Stimulated activated CD4-positive, alpha-beta T cell treated with anti-CD3 and anti-CD28 coated beads, Interleukin-15, amount 100 ng/mL, for 48 hours (primary cell): ENCODE data around the gene OVOL3.

Experiments
- DNase-seq, 2 donors: peaks; one replicate each; pipeline ENCODE4 v3.0.0-alpha.2; 2020; ENCODE audit warnings: low read depth in 2 of 2

Gene OVOL3

DNA sequence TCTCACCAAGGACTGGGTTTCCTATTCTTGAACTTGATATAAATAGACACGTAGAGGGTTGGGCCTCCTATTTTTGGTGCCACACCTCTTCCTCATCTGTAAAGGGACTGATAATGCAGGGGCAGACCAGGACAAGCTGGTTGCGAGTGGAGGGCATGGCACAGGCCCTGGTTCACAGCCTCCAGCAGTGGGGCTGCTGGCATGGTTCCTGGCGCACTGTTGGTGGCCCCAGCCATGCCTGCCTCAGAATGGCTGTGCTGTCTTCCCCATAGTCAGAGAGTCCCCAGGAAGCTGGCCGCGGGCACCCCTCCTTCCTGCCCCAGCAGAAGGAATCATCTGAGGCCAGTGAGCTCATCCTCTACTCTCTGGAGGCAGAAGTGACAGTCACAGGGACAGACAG is 10.5 kb upstream of the OVOL3 start:
- DNase-seq = no peak

DNA sequence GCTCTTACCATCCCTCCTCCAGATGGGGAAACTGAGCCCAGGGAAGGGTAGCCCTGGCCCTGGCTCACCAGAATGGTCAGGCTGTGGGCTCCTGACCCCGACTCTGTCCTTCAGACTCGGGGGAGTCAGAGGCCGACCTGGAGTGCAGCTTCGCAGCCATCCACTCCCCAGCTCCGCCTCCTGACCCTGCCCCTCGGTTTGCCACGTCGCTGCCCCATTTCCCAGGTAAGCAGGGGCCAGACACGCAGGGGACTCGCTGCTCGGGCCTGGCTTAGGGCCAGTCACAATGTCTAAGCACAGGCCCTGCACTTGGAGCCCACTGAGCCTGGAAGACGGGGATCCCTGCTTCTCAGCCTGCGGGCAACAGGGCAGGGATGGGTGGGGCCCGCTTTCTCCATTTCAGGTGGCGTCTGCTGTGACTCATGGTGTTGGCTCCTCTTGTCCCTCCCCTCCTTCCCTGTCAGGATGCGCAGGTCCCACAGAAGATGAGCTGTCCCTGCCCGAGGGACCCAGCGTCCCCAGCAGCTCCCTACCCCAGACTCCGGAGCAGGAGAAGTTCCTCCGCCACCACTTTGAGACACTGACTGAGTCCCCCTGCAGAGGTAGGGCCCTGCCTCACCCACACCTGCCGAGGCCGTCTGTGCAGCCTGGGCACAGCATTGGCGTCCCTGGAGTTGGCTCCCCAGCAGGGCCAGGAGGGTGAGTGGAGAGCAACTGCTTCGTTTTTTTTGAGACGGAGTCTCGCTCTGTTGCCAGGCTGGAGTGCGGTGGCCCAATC is 9.2 kb upstream of the OVOL3 start:
- no peak for DNase-seq

DNA sequence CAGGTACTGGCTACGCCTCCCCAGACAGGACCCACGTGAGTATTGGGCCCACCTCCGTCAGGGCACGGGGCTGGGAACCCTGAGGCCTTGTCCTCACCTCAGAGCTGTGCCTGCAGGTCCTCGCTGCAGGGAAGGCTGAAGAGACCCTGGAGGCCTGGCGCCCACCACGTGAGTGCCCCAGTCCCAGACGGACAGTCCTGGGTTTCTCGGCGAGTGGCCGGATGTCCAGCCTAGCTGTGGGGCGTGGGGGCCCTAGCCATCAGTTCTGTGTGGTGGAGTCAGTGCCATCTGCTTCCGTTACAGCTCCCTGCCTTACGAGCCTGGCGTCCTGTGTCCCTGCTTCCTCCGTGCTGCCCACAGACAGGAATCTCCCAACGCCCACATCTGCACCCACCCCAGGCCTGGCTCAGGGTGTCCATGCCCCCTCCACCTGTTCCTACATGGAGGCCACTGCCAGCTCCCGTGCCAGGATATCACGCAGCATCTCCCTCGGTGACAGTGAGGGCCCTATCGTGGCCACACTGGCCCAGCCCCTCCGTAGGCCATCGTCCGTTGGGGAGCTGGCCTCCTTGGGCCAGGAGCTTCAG is 7.8 kb upstream of the OVOL3 start:
- no peak for DNase-seq

DNA sequence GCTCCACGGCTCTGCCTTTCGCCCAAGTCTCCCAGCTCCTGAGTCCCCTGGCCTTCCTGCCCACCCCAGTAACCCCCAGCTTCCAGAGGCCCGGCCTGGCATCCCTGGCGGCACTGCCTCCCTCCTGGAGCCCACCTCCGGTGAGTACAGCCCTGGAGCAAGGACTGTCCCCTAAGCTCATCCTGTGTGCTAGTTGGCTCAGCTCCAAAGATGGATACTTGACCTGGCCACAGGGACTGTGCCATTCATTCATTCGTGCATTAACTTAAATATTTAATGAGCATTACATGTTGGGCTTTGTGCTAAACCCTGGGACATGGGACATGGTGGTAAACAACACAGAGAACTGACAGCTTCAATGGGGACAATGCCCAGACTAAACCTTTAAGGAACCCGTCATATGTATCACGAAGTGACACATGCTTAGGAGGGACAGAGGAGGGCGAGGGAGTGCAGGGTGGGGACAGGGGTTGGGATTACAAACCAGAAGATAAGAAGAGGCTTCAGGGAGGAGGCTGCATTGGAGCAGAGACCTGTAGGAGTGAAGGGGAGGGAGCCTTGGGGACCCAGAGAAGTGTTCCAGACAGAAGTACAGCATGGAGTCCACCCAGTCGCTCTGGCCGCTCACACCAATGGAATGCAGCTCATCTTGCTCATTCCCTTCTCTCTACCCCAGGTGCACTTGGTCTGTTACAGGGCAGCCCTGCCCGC is 6.9 kb upstream of the OVOL3 start:
- no peak for DNase-seq

DNA sequence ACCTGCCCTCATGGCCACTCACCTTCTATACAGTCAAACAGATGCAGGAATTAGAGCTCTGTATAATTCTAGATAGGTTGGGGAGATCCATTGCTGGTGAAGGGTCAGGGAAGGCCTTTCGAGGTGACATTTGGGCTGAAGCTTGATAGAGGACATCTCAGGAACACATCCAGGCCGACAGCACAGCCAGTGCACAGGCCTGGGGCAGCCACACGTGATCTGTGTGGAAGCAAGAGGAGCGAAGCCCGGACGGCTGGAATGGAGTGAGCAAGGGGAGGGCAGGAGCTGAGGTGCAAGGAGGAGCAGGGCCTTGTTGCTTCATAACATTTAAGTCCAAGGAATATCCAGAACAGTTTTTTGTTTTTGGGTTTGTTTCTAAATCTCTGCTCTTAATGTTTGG is 4.5 kb upstream of the OVOL3 start:
- DNase-seq = no peak

DNA sequence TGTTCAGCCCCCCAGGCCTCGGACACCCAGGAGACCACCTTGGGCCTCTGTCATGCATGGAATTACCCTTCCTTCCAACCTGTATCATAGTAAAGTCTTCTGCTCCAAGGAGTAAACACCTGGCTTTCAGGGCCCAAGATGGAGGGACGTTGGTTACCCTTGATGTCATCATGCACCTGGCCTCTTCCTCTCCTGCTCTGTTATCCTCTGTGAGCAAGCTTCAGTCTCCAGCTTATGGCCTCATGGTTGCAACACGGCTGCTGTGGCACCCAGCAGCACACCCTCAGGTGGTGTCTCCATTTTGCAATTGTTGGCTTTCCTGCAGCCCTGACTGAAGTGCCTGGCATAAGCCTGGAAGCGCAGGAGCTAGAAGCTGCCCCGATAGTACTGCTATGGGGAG is 4.0 kb upstream of the OVOL3 start:
- DNase-seq = no peak

DNA sequence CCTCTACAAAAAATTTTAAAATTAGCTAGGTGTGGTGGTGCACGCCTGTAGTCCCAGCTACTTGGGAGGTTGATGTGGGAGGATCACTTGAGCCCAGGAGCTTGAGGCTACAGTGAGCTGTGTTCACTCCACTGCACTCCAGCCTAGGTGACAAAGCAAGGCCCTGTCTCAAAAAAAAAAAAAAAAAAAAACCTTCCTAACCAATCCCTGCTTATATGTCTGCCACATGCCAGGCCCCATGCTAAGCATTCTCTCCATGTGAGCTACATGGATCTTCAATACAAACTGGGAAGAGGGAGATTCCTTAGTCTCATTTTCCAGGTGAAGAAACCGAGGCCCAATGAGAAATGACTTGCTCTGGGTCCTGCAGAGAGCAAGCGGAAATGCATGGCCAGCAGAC is 2.3 kb upstream of the OVOL3 start:
- no peak for DNase-seq

DNA sequence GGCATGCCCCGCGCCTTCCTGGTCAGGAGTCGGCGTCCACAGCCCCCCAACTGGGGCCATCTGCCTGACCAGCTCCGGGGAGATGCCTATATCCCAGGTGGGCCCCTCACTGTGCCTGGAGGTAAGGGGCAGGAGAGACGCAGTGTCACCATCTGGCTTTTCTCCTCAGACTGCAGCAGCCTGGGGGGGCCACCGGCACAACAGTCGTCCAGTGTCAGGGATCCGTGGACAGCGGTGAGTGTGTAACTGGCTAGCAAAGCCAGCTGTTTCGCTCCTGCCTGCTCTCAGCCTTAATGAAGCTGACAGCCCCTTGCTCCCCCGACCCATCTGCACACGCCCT is 227 bp downstream of the OVOL3 start:
- DNase-seq = no peak

DNA sequence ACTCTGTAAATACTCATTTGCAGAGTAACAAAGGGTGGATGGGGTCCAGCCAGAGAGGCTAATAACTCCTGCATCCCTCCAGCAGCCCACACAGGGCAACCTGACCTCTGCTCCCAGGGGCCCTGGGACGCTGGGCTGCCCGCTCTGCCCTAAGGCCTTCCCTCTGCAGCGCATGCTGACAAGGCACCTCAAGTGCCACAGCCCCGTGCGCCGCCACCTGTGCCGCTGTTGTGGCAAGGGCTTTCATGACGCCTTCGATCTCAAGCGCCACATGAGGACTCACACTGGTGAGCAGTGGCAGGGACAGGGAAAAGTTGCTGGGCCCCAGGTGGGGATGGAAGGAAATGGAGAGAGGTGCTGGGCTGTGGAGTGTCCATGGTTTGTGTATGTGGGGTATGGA is 1.7 kb downstream of the OVOL3 start:
- DNase-seq = no peak

DNA sequence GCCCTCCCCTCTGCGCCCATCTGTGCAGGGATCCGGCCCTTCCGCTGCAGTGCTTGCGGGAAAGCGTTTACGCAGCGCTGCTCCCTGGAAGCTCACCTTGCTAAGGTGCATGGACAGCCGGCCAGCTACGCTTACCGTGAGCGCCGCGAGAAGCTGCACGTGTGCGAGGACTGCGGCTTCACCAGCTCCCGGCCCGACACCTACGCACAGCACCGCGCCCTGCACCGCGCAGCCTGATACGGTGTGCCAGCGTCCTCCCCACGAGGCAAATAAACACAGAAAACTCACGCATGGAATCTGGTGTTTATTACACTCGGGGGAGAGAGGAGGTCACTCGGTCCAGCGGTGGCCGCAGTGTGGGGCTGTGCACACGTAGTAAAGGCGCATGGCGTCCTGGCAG is 2.5 kb downstream of the OVOL3 start:
- DNase-seq = no peak

DNA sequence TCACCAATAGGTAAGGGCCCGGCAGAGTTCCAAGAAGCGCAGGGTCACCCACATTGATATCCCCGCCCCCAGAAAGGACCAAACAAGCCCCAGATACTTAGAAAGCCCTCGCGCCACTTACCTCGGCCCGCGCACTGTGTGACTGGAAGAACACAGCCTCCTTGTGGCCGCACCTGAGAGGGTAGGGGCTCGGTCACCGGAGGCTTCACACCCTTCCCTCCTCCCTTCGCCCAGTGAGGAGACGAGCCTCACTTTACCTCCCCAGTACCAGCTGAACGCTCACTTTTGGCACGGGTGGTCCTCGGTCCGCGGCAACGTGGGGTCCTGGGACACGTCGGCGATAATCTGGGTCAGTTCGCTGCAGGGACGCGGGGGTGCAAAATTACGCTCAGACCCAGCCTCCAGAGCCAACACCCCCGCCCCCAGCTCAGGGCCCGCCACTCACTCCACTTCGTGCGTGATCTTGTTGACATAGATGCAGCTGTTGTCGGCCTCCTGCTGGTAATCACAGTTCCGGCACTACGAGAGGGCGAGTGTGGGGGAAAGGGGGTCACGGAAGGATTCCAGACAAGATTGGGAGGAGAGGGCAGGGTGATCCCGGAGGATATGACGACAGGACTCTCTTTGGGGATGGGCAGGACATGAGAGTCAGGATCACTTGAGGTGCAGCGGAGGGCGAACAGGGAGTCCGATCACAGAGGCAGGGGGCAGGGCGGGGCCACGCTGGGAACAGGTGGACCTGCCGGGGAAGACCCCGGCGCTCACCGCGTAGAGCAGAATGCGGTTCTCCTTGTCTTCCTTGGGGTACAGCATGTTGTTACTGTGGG is 3.2 kb downstream of the OVOL3 start:
- no peak for DNase-seq

DNA sequence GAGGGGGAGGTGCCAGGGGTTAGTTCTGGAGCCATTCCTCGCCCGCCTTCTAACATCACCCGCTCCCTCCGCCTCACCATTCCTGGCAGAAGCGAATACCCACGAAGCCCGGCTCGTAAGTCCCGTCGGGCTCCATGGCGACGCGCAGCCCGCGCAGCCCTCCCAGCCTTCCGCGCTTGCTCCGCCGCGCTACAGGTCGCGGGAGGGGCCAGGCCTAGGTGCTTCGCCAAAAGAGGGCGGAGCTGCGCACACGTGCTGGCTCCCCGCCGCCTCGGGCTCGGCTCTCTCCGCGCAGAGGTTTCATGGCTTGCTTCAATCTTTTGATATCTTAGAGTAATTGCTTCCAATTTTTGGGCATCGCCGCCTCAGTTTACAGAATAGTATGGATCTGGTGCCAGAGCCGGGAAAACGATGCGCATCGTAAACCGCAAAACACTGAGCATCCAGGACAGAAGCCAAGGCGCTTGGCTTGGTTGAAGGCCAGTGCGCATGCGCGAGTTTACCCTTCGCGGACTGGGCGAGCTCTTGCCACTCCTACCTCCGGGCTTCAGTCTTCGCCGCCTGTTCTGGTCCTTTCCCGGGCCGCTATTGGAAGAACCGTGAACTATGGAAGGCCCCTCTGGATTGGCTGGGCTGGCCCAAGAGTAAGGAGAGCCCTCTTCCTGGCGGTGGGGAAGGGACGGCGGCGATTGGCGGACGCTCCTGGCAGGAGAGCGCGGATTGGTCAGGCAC is 3.9 kb downstream of the OVOL3 start, which contains the start of gene POLR2I:
POLR2I (minus strand) TSS at position 155 of the 732 bp plus-strand sequence; CDS start at position 136, 19 bp downstream.
- DNase-seq = peak; percentile 95 to 99

DNA sequence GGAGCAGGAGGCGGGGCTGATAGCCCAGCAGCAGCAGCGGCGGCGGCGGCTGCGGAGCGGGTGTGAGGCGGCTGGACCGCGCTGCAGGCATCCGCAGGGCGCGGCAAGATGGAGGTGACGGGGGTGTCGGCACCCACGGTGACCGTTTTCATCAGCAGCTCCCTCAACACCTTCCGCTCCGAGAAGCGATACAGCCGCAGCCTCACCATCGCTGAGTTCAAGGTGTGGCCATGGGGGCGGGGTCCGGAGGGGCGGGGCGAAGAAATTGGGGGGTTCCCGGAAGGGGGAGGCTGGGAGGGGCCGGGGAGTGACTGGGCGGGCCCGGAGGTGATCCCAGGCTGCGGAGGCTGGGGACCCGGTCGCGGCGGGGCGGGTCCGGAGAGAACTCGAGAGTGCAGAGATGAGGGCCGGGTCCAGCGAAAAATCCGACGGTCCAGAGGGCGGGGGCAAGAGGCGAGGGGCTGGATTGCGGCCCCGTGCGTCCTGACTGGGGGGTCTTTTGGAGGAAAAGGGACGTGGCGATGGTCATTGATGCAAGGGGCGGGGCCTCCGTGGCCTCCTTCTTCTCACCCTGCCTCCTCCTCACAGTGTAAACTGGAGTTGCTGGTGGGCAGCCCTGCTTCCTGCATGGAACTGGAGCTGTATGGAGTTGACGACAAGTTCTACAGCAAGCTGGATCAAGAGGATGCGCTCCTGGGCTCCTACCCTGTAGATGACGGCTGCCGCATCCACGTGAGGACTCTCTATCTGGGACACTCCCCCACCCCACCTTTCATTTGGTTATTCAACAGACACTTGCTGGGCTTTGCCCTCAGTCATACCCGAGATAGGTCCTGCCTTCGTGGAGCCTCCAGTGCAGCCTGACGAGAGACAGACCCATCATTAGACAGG is 4.8 kb downstream of the OVOL3 start, which contains the start of gene TBCB:
TBCB (plus strand) TSS at position 16 of the 891 bp plus-strand sequence; CDS start at position 109, 93 bp downstream.
- peak in 1 of 2 donors; percentile 90 for DNase-seq

DNA sequence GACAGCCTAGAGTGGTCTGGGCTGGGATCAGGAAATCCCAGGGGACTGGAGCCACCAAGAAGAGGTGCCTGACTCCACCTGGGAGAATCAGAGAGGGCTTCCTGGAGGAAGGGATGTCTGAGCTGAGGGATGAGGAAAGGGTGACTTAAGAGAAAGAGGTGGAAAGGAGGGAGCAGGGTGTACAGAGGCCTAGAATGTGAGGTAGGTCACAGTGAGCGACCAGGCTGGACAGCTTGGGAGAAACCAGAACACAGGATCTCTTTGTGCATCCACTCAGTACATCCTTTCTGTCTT is 5.3 kb downstream of the OVOL3 start:
- no peak for DNase-seq

DNA sequence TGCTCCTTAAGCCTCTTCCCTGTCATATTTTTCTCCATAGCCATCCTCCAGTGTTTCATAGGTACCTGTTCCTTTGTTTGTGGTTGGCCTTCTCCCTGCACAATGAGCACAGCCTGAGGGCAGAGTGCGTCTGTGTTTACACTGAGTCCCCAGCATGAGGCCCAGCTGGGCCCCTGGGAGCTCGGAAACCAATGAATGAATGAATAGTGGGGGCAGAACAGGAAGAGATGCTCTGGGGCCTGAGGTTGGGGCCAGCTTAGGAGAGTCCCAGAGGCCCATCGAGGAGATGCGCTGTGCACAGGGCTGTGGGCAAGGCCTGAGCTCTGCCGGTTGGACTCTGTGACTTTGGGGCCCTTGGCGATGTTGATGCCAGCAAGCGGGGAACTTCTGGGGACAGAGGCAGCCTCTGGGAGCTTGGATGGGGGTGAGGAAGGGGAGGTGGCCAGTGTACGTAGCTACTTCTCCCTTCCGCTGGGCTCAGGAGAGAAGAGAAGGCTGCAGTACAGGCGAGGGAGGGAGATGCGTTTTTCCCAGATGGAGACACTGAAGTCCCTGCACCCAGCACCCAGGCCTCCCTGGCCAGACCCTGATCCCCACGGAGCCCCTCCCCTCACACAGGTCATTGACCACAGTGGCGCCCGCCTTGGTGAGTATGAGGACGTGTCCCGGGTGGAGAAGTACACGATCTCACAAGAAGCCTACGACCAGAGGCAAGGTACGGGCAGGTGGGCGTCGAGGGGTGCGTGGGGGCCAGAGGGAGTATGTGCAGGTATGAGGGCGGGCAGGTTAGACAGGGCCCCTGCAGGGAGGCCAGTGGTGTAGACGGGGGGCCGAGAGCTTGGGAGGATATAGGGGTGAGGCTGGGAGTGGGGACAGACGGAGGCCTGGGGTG is 9.4 kb downstream of the OVOL3 start:
- no peak for DNase-seq

DNA sequence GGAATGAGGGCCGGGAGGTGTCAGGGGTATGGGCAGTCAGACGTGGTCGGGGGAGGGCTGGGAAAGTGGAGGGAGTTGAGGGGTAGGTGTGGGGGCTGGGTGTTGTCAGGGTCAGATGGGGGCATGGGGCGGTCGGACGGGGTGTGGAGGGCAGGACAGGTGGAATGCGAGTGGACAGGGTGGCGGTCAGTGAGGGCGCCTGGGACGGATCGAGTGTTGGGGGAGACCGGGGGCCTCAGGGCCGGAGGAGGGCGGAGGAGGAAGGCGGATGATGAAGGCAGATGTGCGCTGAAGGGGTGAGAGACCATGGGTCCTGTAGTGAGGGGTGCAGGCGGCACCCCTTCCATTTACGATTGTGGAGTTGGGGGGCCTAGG is 10.0 kb downstream of the OVOL3 start:
- no peak for DNase-seq

DNA sequence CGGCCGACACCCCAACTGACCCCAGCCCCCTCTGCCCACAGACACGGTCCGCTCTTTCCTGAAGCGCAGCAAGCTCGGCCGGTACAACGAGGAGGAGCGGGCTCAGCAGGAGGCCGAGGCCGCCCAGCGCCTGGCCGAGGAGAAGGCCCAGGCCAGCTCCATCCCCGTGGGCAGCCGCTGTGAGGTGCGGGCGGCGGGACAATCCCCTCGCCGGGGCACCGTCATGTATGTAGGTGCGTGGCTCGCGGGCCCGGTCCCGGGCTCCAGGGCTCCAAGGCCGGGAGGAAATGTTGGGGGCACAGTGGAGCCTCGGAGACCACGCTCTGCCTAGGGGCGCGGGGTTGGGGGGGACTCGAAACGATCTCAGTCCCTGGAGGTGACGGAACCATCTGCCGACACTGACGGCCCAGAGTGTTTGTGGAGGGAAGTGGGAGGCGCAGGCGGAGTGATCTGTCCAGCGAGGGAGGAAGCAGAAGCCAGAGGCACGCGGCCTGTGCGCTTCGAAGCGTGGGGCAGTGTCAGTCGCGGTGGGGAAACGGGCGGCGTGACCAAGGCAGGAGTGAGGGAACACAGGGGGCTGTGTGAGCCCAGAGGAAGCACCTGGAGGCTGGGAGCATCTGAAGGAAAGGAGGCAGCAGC is 10.7 kb downstream of the OVOL3 start:
- no peak for DNase-seq

DNA sequence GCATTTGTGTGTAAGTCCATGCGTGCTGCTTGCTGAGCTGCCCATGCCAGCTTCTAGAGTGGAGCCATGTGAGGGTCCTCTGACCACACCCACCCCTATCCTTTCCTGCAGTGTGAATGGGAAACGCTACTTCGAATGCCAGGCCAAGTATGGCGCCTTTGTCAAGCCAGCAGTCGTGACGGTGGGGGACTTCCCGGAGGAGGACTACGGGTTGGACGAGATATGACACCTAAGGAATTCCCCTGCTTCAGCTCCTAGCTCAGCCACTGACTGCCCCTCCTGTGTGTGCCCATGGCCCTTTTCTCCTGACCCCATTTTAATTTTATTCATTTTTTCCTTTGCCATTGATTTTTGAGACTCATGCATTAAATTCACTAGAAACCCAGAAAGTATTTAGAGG is 14.6 kb downstream of the OVOL3 start:
- DNase-seq = no peak

DNA sequence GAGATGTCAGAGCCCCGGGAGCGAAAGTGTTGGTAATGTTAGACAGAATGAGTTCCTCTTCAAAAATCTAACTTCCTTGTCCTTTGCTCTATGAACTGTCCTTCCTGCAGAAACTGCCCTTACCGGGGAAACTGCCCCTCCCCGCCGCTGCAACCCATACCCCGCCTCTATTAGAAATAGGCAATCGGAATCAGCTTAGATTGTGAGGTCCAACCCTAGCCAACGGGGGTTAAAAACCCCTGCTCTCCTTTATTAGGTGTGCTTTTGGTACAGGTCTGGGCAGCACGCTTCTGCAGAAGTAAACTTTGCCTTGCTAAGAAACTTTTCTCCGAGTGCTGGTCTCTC is 17.4 kb downstream of the OVOL3 start:
- DNase-seq = no peak
